HepG2 (cell line): Measurements from ENCODE around the gene ILDR2. TPM values are rescaled to one million over a fixed set of nuclear protein-coding genes. Genes with fewer than 3 reads are reported as not detected.

Source experiments
- ADNP ChIP-seq: sonication (generic); formaldehyde crosslinking; IDR thresholded peaks from 2 replicates; pipeline ENCODE4 v1.4.0; 2020; ENCODE audit warnings: missing genetic modification reagents
- AGO1 ChIP-seq: fragments of 200-400 bp; formaldehyde crosslinking; IDR thresholded peaks from 2 replicates; pipeline ENCODE4 v1.6.1; 2017; ENCODE audit warnings: mild to moderate bottlenecking, low read depth, low read length, moderate library complexity; ENCODE audit not compliant: poor library complexity, severe bottlenecking
- CEBPG ChIP-seq: IDR thresholded peaks from 2 replicates; pipeline ENCODE4 v1.6.1; 2016
- CTCF ChIP-seq: sonication (generic); formaldehyde crosslinking; IDR thresholded peaks from 2 replicates; pipeline ENCODE4 v1.5.0; 2020; ENCODE audit warnings: mild to moderate bottlenecking, missing genetic modification reagents, moderate library complexity
- EZH2 ChIP-seq: conservative IDR thresholded peaks from 2 replicates; pipeline ENCODE4 v1.6.1; 2012; ENCODE audit warnings: mild to moderate bottlenecking, low read depth, low read length, moderate library complexity
- FOXA1 ChIP-seq, 2 experiments: fragments of 450-650 bp in 1 of 2; sonication (generic) in 1 of 2; formaldehyde crosslinking in 1 of 2; IDR thresholded peaks; 2 replicates each; pipeline versions ENCODE4 v1.4.0 to v1.6.1; 2016 to 2020; ENCODE audit warnings: missing genetic modification reagents in 1 of 2
- FOXC1 ChIP-seq: sonication (generic); formaldehyde crosslinking; IDR thresholded peaks from 2 replicates; pipeline ENCODE4 v1.8.0; 2022; ENCODE audit warnings: mild to moderate bottlenecking, missing genetic modification reagents, borderline replicate concordance
- GPBP1L1 ChIP-seq: sonication (generic); formaldehyde crosslinking; IDR thresholded peaks from 2 replicates; pipeline ENCODE4 v1.5.0; 2020; ENCODE audit warnings: mild to moderate bottlenecking, missing genetic modification reagents
- HMG20B ChIP-seq: conservative IDR thresholded peaks from 2 replicates; pipeline ENCODE4 v1.6.1; 2016; ENCODE audit warnings: missing genetic modification reagents, missing compliant biosample characterization
- HNRNPH1 ChIP-seq: fragments of 200-400 bp; formaldehyde crosslinking; optimal IDR thresholded peaks from 2 replicates; pipeline ENCODE3; 2017; ENCODE audit warnings: mild to moderate bottlenecking, low read depth, low read length
- HNRNPLL ChIP-seq: fragments of 200-400 bp; formaldehyde crosslinking; IDR thresholded peaks from 2 replicates; pipeline ENCODE4 v1.6.1; 2017; ENCODE audit warnings: mild to moderate bottlenecking, low read depth, low read length; ENCODE audit not compliant: poor library complexity, severe bottlenecking
- MLX ChIP-seq: IDR thresholded peaks from 2 replicates; pipeline ENCODE4 v1.6.1; 2016
- PATZ1 ChIP-seq: sonication (generic); formaldehyde crosslinking; IDR thresholded peaks from 2 replicates; pipeline ENCODE4 v1.4.0; 2020; ENCODE audit warnings: missing genetic modification reagents
- PITX1 ChIP-seq: sonication (generic); formaldehyde crosslinking; IDR thresholded peaks from 2 replicates; pipeline ENCODE4 v1.5.1; 2020; ENCODE audit warnings: mild to moderate bottlenecking, missing genetic modification reagents
- SALL1 ChIP-seq: sonication (generic); formaldehyde crosslinking; IDR thresholded peaks from 2 replicates; pipeline ENCODE4 v1.8.0; 2022; ENCODE audit warnings: mild to moderate bottlenecking, missing genetic modification reagents
- SETDB1 ChIP-seq: sonication (generic); formaldehyde crosslinking; IDR thresholded peaks from 2 replicates; pipeline ENCODE4 v1.5.1; 2020; ENCODE audit warnings: missing genetic modification reagents, mild to moderate bottlenecking, borderline replicate concordance
- SKI ChIP-seq: fragments of 450-650 bp; IDR thresholded peaks from one replicate; pipeline ENCODE4 v1.6.1; 2018; ENCODE audit warnings: mild to moderate bottlenecking; ENCODE audit not compliant: partially characterized antibody
- TAF1 ChIP-seq: sonication (generic); formaldehyde crosslinking; IDR thresholded peaks from 2 replicates; pipeline ENCODE4 v1.4.0; 2020; ENCODE audit warnings: missing genetic modification reagents
- ZBTB21 ChIP-seq: sonication (generic); formaldehyde crosslinking; IDR thresholded peaks from 2 replicates; pipeline ENCODE4 v1.4.0; 2020; ENCODE audit warnings: missing genetic modification reagents
- ZMYM4 ChIP-seq: sonication (generic); formaldehyde crosslinking; IDR thresholded peaks from 2 replicates; pipeline ENCODE4 v1.8.1; 2023; ENCODE audit warnings: mild to moderate bottlenecking, missing genetic modification reagents
- ZNF143 ChIP-seq: sonication (generic); formaldehyde crosslinking; IDR thresholded peaks from 2 replicates; pipeline ENCODE4 v1.4.0; 2020; ENCODE audit warnings: missing genetic modification reagents
- ZNF17 ChIP-seq: sonication (generic); formaldehyde crosslinking; IDR thresholded peaks from 2 replicates; pipeline ENCODE4 v1.5.0; 2020; ENCODE audit warnings: mild to moderate bottlenecking, missing genetic modification reagents
- ZNF563 ChIP-seq: sonication (generic); formaldehyde crosslinking; IDR thresholded peaks from 2 replicates; pipeline ENCODE4 v1.8.0; 2022; ENCODE audit warnings: mild to moderate bottlenecking, moderate library complexity, missing genetic modification reagents
- ZNF572 ChIP-seq: sonication (generic); formaldehyde crosslinking; IDR thresholded peaks from 2 replicates; pipeline ENCODE4 v1.5.1; 2020; ENCODE audit warnings: mild to moderate bottlenecking, missing genetic modification reagents
- ZNF768 ChIP-seq: sonication (generic); formaldehyde crosslinking; IDR thresholded peaks from 2 replicates; pipeline ENCODE4 v1.4.0; 2020; ENCODE audit warnings: missing genetic modification reagents
- ZSCAN31 ChIP-seq: sonication (generic); formaldehyde crosslinking; IDR thresholded peaks from 2 replicates; pipeline ENCODE4 v1.5.0; 2020; ENCODE audit warnings: low read depth, mild to moderate bottlenecking, missing genetic modification reagents
- polyA plus RNA-seq, 8 experiments: library from polyadenylated mRNA; depleted of rRNA in 3 of 8; stranded (reverse) in 7 of 8; unstranded in 1 of 8; fragments of >200 nt; fragmentation: Illumina TruSeq in 4 of 8; extraction: Trizol in 4 of 8; gene quantifications; 2 replicates each; pipeline versions ENCODE4 v1.2.1 to v1.2.3, GENCODE V29; 2011 to 2016; ENCODE audit warnings: low read depth in 4 of 8, missing spikeins in 1 of 8, mixed read lengths in 1 of 8; ENCODE audit not compliant: insufficient read depth in 1 of 8
- total RNA-seq, 5 experiments: library from RNA; depleted of rRNA; stranded (reverse); fragments of >200 nt; fragmentation: Illumina TruSeq; extraction: Trizol; gene quantifications; 2 replicates each; pipeline ENCODE4 v1.2.3, GENCODE V29; 2016; ENCODE audit warnings: low read depth in 1 of 5

The ILDR2 gene
- total and polyA plus RNA-seq, 2 of the 13 experiments (the other 11 are each of a cell fraction or from before 2014, with no cell fraction given), result 0.04 TPM; not detected in 1

- TF ChIP-seq SKI (peak; percentile 10), ZNF17 (CRISPR knock-in tag) (no peak), SALL1 (CRISPR knock-in tag) (peak; percentile 46; the same call in 1 of the 2 replicates), HNRNPH1 (no peak), ZNF768 (CRISPR knock-in tag) (0 out of 2 replicates have a peak, but pooled peaks have one; percentile 13), PITX1 (no peak), SETDB1 (no peak), EZH2 (0 out of 2 replicates have a peak, but pooled peaks have one; percentile 43), HNRNPLL (peak; percentile 41), MLX (CRISPR knock-in tag) (no peak), HMG20B (no peak), ZNF563 (0 out of 2 replicates have a peak, but pooled peaks have one; percentile 54), GPBP1L1 (CRISPR knock-in tag) (no peak), AGO1 (no peak), ZBTB21 (no peak), FOXA1 (IDR thresholded peaks at IDR 0.05) (no peak), FOXA1 (CRISPR knock-in tag; IDR thresholded peaks at IDR 0.05) (no peak), TAF1 (CRISPR knock-in tag) (0 out of 2 replicates have a peak, but pooled peaks have one; percentile 16), CEBPG (CRISPR knock-in tag) (no peak), ZNF143 (CRISPR knock-in tag) (no peak), ADNP (no peak), ZSCAN31 (CRISPR knock-in tag) (no peak), FOXC1 (0 out of 2 replicates have a peak, but pooled peaks have one; percentile 44), CTCF (peak; percentile 13; the same call in 1 of the 2 replicates), PATZ1 (CRISPR knock-in tag) (peak; percentile 52; the same call in 1 of the 2 replicates), ZMYM4 (peak; percentile 25; the same call in 1 of the 2 replicates), ZNF572 (CRISPR knock-in tag) (no peak)
Observed at GRCh38 chr1:166975361-166976129, at the start of gene ILDR2 (continued).
